ENCODE data around the gene CEACAM3.
"Not testable (repeated sequence)": the region's sequence is repeated elsewhere in the genome, so short reads cannot be mapped to it uniquely, and the experiment has no call there.

CEACAM3 gene

GRCh38 chr19:41755328-41755913, 41.0 kb upstream of the CEACAM3 start, which contains the start of gene CEACAM6:
Gene CEACAM6, plus strand, starts transcription at chr19:41755530. Its CDS starts 109 bp downstream, at chr19:41755639.
- no peak for TF ChIP-seq CTCF (conservative IDR thresholded peaks at IDR 0.05; ENCODE audit: control insufficient read depth, insufficient read depth, low read depth, low read length)
- no peak for DNase-seq (ENCODE audit: low read depth)
- H3K4me3 ChIP-seq (ENCODE audit: control insufficient read depth, low read depth, low read length) = no peak within 1 kb of the TSS

GRCh38 chr19:41758846-41759245, 37.5 kb upstream of the CEACAM3 start:
- no peak overlapping the region for H3K4me3 ChIP-seq (ENCODE audit: control insufficient read depth, low read depth, low read length)
- no peak for TF ChIP-seq CTCF (conservative IDR thresholded peaks at IDR 0.05; ENCODE audit: control insufficient read depth, insufficient read depth, low read depth, low read length)
- no peak for DNase-seq (ENCODE audit: low read depth)

- TF ChIP-seq CTCF (conservative IDR thresholded peaks at IDR 0.05; ENCODE audit: control insufficient read depth, insufficient read depth, low read depth, low read length) = no peak
Observed at GRCh38 chr19:41767115-41767514, 29.3 kb upstream of the CEACAM3 start.

GRCh38 chr19:41768105-41768504, 28.3 kb upstream of the CEACAM3 start:
- DNase-seq (ENCODE audit: low read depth); H3K4me3 ChIP-seq (ENCODE audit: control insufficient read depth, low read depth, low read length): not testable (repeated sequence)

More at GRCh38 chr19:41767115-41767514, 29.3 kb upstream of the CEACAM3 start:
- DNase-seq (ENCODE audit: low read depth) = no peak
- H3K4me3 ChIP-seq (ENCODE audit: control insufficient read depth, low read depth, low read length) = no peak overlapping the region

GRCh38 chr19:41769608-41770007, 26.8 kb upstream of the CEACAM3 start:
- no peak for TF ChIP-seq CTCF (conservative IDR thresholded peaks at IDR 0.05; ENCODE audit: control insufficient read depth, insufficient read depth, low read depth, low read length)
- no peak overlapping the region for H3K4me3 ChIP-seq (ENCODE audit: control insufficient read depth, low read depth, low read length)
- no peak for DNase-seq (ENCODE audit: low read depth)

- TF ChIP-seq CTCF (conservative IDR thresholded peaks at IDR 0.05; ENCODE audit: control insufficient read depth, insufficient read depth, low read depth, low read length) = no peak
- H3K4me3 ChIP-seq (ENCODE audit: control insufficient read depth, low read depth, low read length) = no peak overlapping the region
- DNase-seq (ENCODE audit: low read depth) = no peak
Observed at GRCh38 chr19:41771410-41771809, 25.0 kb upstream of the CEACAM3 start.

GRCh38 chr19:41774515-41774980, 21.8 kb upstream of the CEACAM3 start:
- DNase-seq (ENCODE audit: low read depth) = no peak
- H3K4me3 ChIP-seq (ENCODE audit: control insufficient read depth, low read depth, low read length) = no peak overlapping the region
- TF ChIP-seq CTCF (conservative IDR thresholded peaks at IDR 0.05; ENCODE audit: control insufficient read depth, insufficient read depth, low read depth, low read length) = no peak
